WTC11 (cell line): ENCODE measurements around the gene FAM156A. TPM values are rescaled to one million over a fixed set of nuclear protein-coding genes. Genes with fewer than 3 reads are reported as not detected.
"Not testable (repeated sequence)": the region's sequence is repeated elsewhere in the genome, so short reads cannot be mapped to it uniquely, and the experiment has no call there.

Experiments used
- ATAC-seq: fragments of 200-7000 bp; cut with Tn5 transposase; 2 replicates; pipeline ENCODE4 v1.10.0; 2021; ENCODE audit warnings: mild to moderate bottlenecking, moderate library complexity
- Bru-seq: library from RNA; stranded (reverse); fragments of 400-500 nt; gene quantifications from one replicate; lab custom pipeline; 2021; lab: Mats Ljungman, UMichigan
- CTCF ChIA-PET: fragments of 300-600 bp; sonication (Branson Sonifier 250); formaldehyde crosslinking; loops from one replicate; lab custom pipeline; 2021; ENCODE audit warnings: antibody characterized with exemption; lab: Charles Lee
- POLR2A ChIA-PET: fragments of 350-600 bp; sonication (Branson Sonifier 250); formaldehyde crosslinking; loops from one replicate; lab custom pipeline; 2021; ENCODE audit warnings: antibody characterized with exemption; lab: Charles Lee
- DNase-seq: peaks from one replicate; pipeline ENCODE4 v3.0.0; 2021; ENCODE audit warnings: low spot score
- H3K27ac Mint-ChIP-seq: 2 replicates; pipeline ENCODE4 v1.8.0; 2021; ENCODE audit warnings: mixed read lengths
- H3K27me3 Mint-ChIP-seq: 2 replicates; pipeline ENCODE4 v1.8.0; 2021; ENCODE audit warnings: low read depth, mild to moderate bottlenecking, moderate library complexity, mixed read lengths
- H3K36me3 Mint-ChIP-seq: 2 replicates; pipeline ENCODE4 v1.8.0; 2021; ENCODE audit warnings: mixed read lengths
- H3K4me1 Mint-ChIP-seq: 2 replicates; pipeline ENCODE4 v1.8.0; 2022; ENCODE audit warnings: mixed read lengths
- H3K4me3 Mint-ChIP-seq: 2 replicates; pipeline ENCODE4 v1.8.0; 2021; ENCODE audit warnings: mild to moderate bottlenecking, moderate library complexity, mixed read lengths
- H3K9me3 Mint-ChIP-seq: 2 replicates; pipeline ENCODE4 v1.8.0; 2021; ENCODE audit warnings: mixed read lengths
- ATF3 ChIP-seq: sonication (generic); formaldehyde crosslinking; conservative IDR thresholded peaks from 2 replicates; pipeline ENCODE4 v1.8.1; 2022; ENCODE audit warnings: mild to moderate bottlenecking, missing genetic modification reagents
- ATF6 ChIP-seq: sonication (generic); formaldehyde crosslinking; IDR thresholded peaks from 2 replicates; pipeline ENCODE4 v1.8.1; 2023; ENCODE audit warnings: mild to moderate bottlenecking, missing genetic modification reagents
- CREB1 ChIP-seq: sonication (generic); formaldehyde crosslinking; IDR thresholded peaks from 2 replicates; pipeline ENCODE4 v1.8.0; 2023; ENCODE audit warnings: mild to moderate bottlenecking, missing genetic modification reagents
- CREM ChIP-seq: sonication (generic); formaldehyde crosslinking; IDR thresholded peaks from 2 replicates; pipeline ENCODE4 v1.8.1; 2022; ENCODE audit warnings: mild to moderate bottlenecking, missing genetic modification reagents, moderate library complexity
- GABPB1 ChIP-seq: sonication (generic); formaldehyde crosslinking; IDR thresholded peaks from 2 replicates; pipeline ENCODE4 v1.8.1; 2023; ENCODE audit warnings: mild to moderate bottlenecking, missing genetic modification reagents
- GRHL2 ChIP-seq: fragments of 250-450 bp; sonication (Bioruptor Pico); IDR thresholded peaks from 2 replicates; pipeline ENCODE4 v1.8.0; 2022; ENCODE audit warnings: mild to moderate bottlenecking, moderate library complexity; ENCODE audit not compliant: insufficient replicate concordance, severe bottlenecking
- GTF2I ChIP-seq: fragments of 250-450 bp; sonication (Bioruptor Pico); conservative IDR thresholded peaks from 2 replicates; pipeline ENCODE4 v1.4.0; 2021; ENCODE audit warnings: mild to moderate bottlenecking
- NFATC4 ChIP-seq: fragments of 250-450 bp; sonication (Bioruptor Pico); IDR thresholded peaks from 2 replicates; pipeline ENCODE4 v1.9.0; 2021; ENCODE audit warnings: mild to moderate bottlenecking
- NFYB ChIP-seq: sonication (generic); formaldehyde crosslinking; conservative IDR thresholded peaks from 2 replicates; pipeline ENCODE4 v1.8.0; 2022; ENCODE audit warnings: low read depth, missing genetic modification reagents
- NR3C1 ChIP-seq: sonication (generic); formaldehyde crosslinking; conservative IDR thresholded peaks from 2 replicates; pipeline ENCODE4 v1.8.1; 2023; ENCODE audit warnings: low read depth, mild to moderate bottlenecking, missing genetic modification reagents
- PRRX2 ChIP-seq: fragments of 250-450 bp; sonication (Bioruptor Pico); IDR thresholded peaks from 2 replicates; pipeline ENCODE4 v1.8.0; 2021; ENCODE audit warnings: mild to moderate bottlenecking
- SMAD4 ChIP-seq: sonication (generic); formaldehyde crosslinking; IDR thresholded peaks from 2 replicates; pipeline ENCODE4 v1.8.0; 2022; ENCODE audit warnings: mild to moderate bottlenecking, missing genetic modification reagents
- TCF7 ChIP-seq: sonication (generic); formaldehyde crosslinking; IDR thresholded peaks from 2 replicates; pipeline ENCODE4 v1.8.0; 2022; ENCODE audit warnings: mild to moderate bottlenecking, low read depth, missing genetic modification reagents, moderate library complexity
- TEAD4 ChIP-seq: sonication (generic); formaldehyde crosslinking; IDR thresholded peaks from 2 replicates; pipeline ENCODE4 v1.8.0; 2022; ENCODE audit warnings: mild to moderate bottlenecking, missing genetic modification reagents
- ZNF219 ChIP-seq: sonication (generic); formaldehyde crosslinking; IDR thresholded peaks from 2 replicates; pipeline ENCODE4 v1.8.0; 2023; ENCODE audit warnings: missing genetic modification reagents, mild to moderate bottlenecking, borderline replicate concordance
- ZNF263 ChIP-seq: sonication (generic); formaldehyde crosslinking; IDR thresholded peaks from 2 replicates; pipeline ENCODE4 v1.8.1; 2022; ENCODE audit warnings: low read depth, mild to moderate bottlenecking, moderate library complexity, missing genetic modification reagents
- ZNF317 ChIP-seq: sonication (generic); formaldehyde crosslinking; IDR thresholded peaks from 2 replicates; pipeline ENCODE4 v1.8.1; 2023; ENCODE audit warnings: low read depth, mild to moderate bottlenecking, moderate library complexity, missing genetic modification reagents, borderline replicate concordance
- ZNF416 ChIP-seq: fragments of 250-450 bp; sonication (Bioruptor Pico); IDR thresholded peaks from 2 replicates; pipeline ENCODE4 v1.9.0; 2021; ENCODE audit warnings: mild to moderate bottlenecking, inconsistent platforms
- ZSCAN18 ChIP-seq: fragments of 250-450 bp; sonication (Bioruptor Pico); IDR thresholded peaks from 2 replicates; pipeline ENCODE4 v2.1.2; 2022; ENCODE audit warnings: mild to moderate bottlenecking, moderate library complexity
- long read RNA-seq, 3 experiments: library from RNA in 1 of 3; library from capped mRNA in 1 of 3; library from polyadenylated mRNA in 1 of 3; unstranded in 2 of 3; stranded (forward) in 1 of 3; transcript quantifications; one replicate each; pipeline ENCODE4 v2.0.0, GENCODE V29; 2021
- total RNA-seq: library from RNA; stranded (reverse); gene quantifications from 3 replicates; pipeline ENCODE4 v1.2.3, GENCODE V29; 2021
- TF ChIP-seq, protein P1 (sequence below): sonication (generic); formaldehyde crosslinking; IDR thresholded peaks from 2 replicates; pipeline ENCODE4 v1.8.1; 2022; ENCODE audit warnings: mild to moderate bottlenecking, moderate library complexity, missing genetic modification reagents

The FAM156A gene
- total RNA-seq (14.0 to 15.4 TPM (median 15.3 TPM) in 3 replicates), Bru-seq, nascent RNA (percentile 46 among the genes with signal in this experiment)
- long read RNA-seq, experiment 1, transcript FAM156A-201 (4 exons, 2,942 nt): major isoform, 21 of 55 reads
- long read RNA-seq, experiment 1, transcript FAM156A-221 (3 exons, 3,757 nt): minor isoform, 16 of 55 reads
- long read RNA-seq, experiment 1, partial matches to known transcripts: 1 of 55 reads
- long read RNA-seq, experiment 1, other reads (novel, unspliced or antisense): 9 of 55 reads
- long read RNA-seq, experiment 2, partial matches to known transcripts: 0 of 8 reads
- long read RNA-seq, experiment 2, other reads (novel, unspliced or antisense): 2 of 8 reads
- long read RNA-seq, experiment 3, partial matches to known transcripts: 0 of 6 reads
- long read RNA-seq, experiment 3, other reads (novel, unspliced or antisense): 1 of 6 reads

DNA sequence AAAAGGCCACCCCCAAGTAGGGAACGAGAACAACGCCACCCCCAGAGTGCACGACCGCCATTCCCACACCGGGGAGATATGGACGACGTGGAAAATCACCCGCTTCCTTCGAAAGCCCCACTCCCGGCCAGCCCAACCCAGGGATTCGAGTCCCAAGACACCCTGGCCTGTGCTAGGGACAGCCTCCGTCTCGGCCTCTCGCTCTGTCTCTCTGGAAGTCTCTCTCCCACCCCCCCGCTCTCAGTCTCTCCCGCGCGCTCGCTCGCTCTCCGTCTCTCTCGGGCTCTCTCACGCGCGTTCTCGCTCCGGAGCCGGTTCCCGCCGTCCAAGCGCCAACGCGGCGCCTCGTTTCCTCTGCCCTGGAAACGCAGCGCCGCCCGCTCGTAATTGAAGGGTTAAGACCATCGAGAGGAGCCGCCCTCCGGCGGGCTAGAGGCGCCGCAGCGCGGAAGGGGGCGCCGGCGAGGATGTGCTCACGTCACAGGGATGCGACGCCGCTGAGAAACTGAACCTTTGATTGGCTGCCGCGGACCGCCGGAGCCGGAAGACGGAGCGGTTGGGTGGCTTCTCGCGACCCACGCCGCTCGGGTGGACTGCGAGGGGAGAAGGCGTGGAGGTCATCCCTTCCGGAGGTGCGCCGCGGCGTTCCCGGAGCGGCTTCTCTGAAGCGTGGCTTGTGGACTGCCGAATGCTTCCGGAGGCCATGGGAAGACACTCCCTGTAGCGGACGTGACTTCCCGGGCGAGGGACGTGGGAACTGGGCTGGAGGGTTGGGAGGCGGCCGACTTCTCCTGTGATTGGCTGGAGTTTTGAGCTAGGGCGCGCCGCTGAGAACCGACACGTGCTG is at the start of gene FAM156A:
Gene FAM156A (minus strand): TSS at position 406 of the 847 bp plus-strand sequence. CDS start 9,930 bp downstream, outside the sequence.
- DNase-seq, H3K9me3 Mint-ChIP-seq, H3K4me1 Mint-ChIP-seq, H3K4me3 Mint-ChIP-seq, H3K36me3 Mint-ChIP-seq, CTCF ChIA-PET, H3K27ac Mint-ChIP-seq, POLR2A ChIA-PET, H3K27me3 Mint-ChIP-seq: not testable (repeated sequence)
- ATAC-seq: peak; percentile 80

- DNase-seq (no peak), ATAC-seq (no peak)
- H3K9me3 Mint-ChIP-seq: peaks cover 4% of the 10 kb centered on the region
- no peaks in the 10 kb centered on the region for H3K4me1 Mint-ChIP-seq
- no peak overlapping the region for H3K27ac Mint-ChIP-seq
- H3K4me3 Mint-ChIP-seq: no peak overlapping the region
- ChIA-PET POLR2A (no interaction called here), CTCF (no interaction called here)
- H3K27me3 Mint-ChIP-seq: peaks cover 40% of the 10 kb centered on the region
- H3K36me3 Mint-ChIP-seq: no peaks in the 10 kb centered on the region
- no peak for TF ChIP-seq PRRX2 (CRISPR knock-in tag)
- TF ChIP-seq ATF3 (CRISPR knock-in tag): no peak
- no peak for TF ChIP-seq ATF6 (CRISPR knock-in tag)
- no peak for TF ChIP-seq SMAD4 (CRISPR knock-in tag)
- TF ChIP-seq GTF2I (CRISPR knock-in tag): no peak
These were observed 47.0 kb upstream of the FAM156A start for GRCh38 chrX:53005327-53005726.

- Mint-ChIP-seq H3K36me3 (no peaks in the 10 kb centered on the region), H3K27me3 (peaks cover 46% of the 10 kb centered on the region), H3K27ac (no peak overlapping the region), H3K9me3 (peaks cover 4% of the 10 kb centered on the region), H3K4me3 (no peak overlapping the region), H3K4me1 (no peaks in the 10 kb centered on the region)
- CTCF ChIA-PET: no interaction called here
- ATAC-seq: no peak
- POLR2A ChIA-PET: no interaction called here
- DNase-seq: no peak
- TF ChIP-seq, protein P1, sequence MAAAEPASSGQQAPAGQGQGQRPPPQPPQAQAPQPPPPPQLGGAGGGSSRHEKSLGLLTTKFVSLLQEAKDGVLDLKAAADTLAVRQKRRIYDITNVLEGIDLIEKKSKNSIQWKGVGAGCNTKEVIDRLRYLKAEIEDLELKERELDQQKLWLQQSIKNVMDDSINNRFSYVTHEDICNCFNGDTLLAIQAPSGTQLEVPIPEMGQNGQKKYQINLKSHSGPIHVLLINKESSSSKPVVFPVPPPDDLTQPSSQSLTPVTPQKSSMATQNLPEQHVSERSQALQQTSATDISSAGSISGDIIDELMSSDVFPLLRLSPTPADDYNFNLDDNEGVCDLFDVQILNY: no peak
- TF ChIP-seq TCF7: no peak
- TF ChIP-seq NFATC4 (CRISPR knock-in tag): no peak
- TF ChIP-seq TEAD4 (CRISPR knock-in tag): no peak
- TF ChIP-seq NR3C1 (CRISPR knock-in tag): no peak
- TF ChIP-seq ZNF263 (CRISPR knock-in tag): no peak
- TF ChIP-seq ZNF317 (CRISPR knock-in tag): no peak
- TF ChIP-seq ZSCAN18 (CRISPR knock-in tag): no peak
- no peak for TF ChIP-seq GABPB1 (CRISPR knock-in tag)
- TF ChIP-seq ATF6 (CRISPR knock-in tag): no peak
- no peak for TF ChIP-seq ZNF219
- TF ChIP-seq CREB1 (CRISPR knock-in tag): no peak
- no peak for TF ChIP-seq CREM (CRISPR knock-in tag)
- TF ChIP-seq NFYB: no peak
- TF ChIP-seq GRHL2 (CRISPR knock-in tag): no peak
- no peak for TF ChIP-seq ZNF416
These were observed 46.5 kb upstream of the FAM156A start for GRCh38 chrX:53004811-53005210.
